Adipocyte (in vitro differentiated cells): ENCODE data around the gene BCAS3.
A peak's percentile ranks its signal among the peaks of the same experiment; 100 is the strongest.
"Not testable (repeated sequence)": the region's sequence is repeated elsewhere in the genome, so short reads cannot be mapped to it uniquely, and the experiment has no call there.

Experiments
- DNase-seq: peaks from one replicate; pipeline ENCODE4 v3.0.0-alpha.2; 2015; ENCODE audit warnings: low read depth
- H3K27me3 ChIP-seq: replicated peaks from 2 replicates; pipeline ENCODE4 v1.7.0; 2013; ENCODE audit warnings: mild to moderate bottlenecking, low read length, moderate library complexity; ENCODE audit not compliant: control insufficient read depth, insufficient read depth
- H3K36me3 ChIP-seq: 2 replicates; pipeline ENCODE4 v1.7.0; 2013; ENCODE audit warnings: low read length, mild to moderate bottlenecking, moderate library complexity; ENCODE audit not compliant: control insufficient read depth, insufficient read depth, severe bottlenecking
- H3K4me1 ChIP-seq: 2 replicates; pipeline ENCODE4 v1.7.0; 2013; ENCODE audit warnings: mild to moderate bottlenecking, low read length, moderate library complexity; ENCODE audit not compliant: control insufficient read depth, insufficient read depth
- H3K4me3 ChIP-seq: 2 replicates; pipeline ENCODE4 v1.7.0; 2013; ENCODE audit warnings: mild to moderate bottlenecking, low read length, moderate library complexity
- H3K9ac ChIP-seq: 2 replicates; pipeline ENCODE4 v1.7.0; 2013; ENCODE audit warnings: mild to moderate bottlenecking, low read length, moderate library complexity
- H3K9me3 ChIP-seq: 2 replicates; pipeline ENCODE4 v1.7.0; 2013; ENCODE audit warnings: mild to moderate bottlenecking, low read length, moderate library complexity; ENCODE audit not compliant: control insufficient read depth

Gene BCAS3

DNA sequence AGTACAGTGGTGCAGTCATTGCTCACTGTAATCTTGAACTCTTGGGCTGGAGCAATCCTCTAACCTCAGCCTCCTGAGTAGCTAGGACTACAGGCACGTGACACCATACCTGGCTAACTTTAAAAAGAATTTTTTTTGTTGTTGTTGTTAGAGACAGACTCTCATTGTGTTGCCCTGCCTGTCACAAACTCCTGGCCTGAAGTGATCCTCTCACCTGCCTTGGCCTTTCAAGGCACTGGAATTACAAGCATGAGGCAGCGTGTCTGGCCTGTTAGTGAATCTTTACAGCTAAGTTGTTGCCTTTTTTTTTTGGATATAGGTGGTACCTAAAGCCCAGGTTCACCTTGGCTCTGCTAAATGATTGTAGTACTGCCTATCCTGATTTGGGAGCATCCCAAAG, 290.6 kb downstream of the BCAS3 start:
- H3K9ac ChIP-seq = no peak overlapping the region
- DNase-seq = no peak
- no peaks in the 10 kb centered on the region for H3K4me1 ChIP-seq
- peaks cover 32% of the 10 kb centered on the region for H3K9me3 ChIP-seq
- no peak overlapping the region for H3K4me3 ChIP-seq
- no peaks in the 10 kb centered on the region for H3K36me3 ChIP-seq
- no peaks in the 10 kb centered on the region for H3K27me3 ChIP-seq

DNA sequence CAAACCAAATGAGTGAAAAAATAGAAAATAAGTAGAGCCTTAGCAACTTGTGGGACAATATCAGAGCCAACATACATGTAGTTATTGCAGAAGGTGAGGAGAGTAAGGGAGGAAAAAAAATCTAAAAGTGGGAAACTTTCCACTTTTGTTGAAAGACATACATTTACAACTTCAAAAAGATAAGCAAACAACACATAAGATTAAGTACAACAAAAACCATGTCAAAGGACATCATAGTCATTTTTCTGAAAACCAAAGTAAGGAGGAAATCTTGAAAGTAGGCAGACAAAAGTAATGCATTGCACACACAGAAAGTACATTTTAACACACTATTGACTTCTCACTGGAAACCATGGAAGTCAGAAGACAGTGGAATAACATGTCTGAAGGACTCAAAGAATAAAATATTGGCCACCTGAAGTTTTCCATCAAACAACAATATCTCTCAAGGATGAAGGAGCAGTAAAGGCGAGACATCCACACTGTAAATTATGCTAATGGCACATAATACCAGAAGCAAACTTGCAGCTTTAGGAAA, 291.9 kb downstream of the BCAS3 start:
- Histone ChIP-seq H3K4me3 (peak overlapping the region; percentile 3), H3K4me1 (no peaks in the 10 kb centered on the region), H3K27me3 (no peaks in the 10 kb centered on the region), H3K9ac (no peak overlapping the region), H3K36me3 (no peaks in the 10 kb centered on the region), H3K9me3 (peaks cover 27% of the 10 kb centered on the region)
- no peak for DNase-seq

- Histone ChIP-seq H3K36me3 (no peaks in the 10 kb centered on the region), H3K27me3 (no peaks in the 10 kb centered on the region), H3K4me1 (no peaks in the 10 kb centered on the region), H3K4me3 (no peak overlapping the region), H3K9ac (no peak overlapping the region), H3K9me3 (peaks cover 24% of the 10 kb centered on the region)
- no peak for DNase-seq
Measured at GRCh38 chr17:60970741-60971140, 293.1 kb downstream of the BCAS3 start.

- H3K9me3 ChIP-seq = peaks cover 24% of the 10 kb centered on the region
- peak; percentile 84 for DNase-seq
- no peaks in the 10 kb centered on the region for H3K4me1 ChIP-seq
- no peak overlapping the region for H3K4me3 ChIP-seq
- H3K36me3 ChIP-seq = no peaks in the 10 kb centered on the region
- no peak overlapping the region for H3K9ac ChIP-seq
- H3K27me3 ChIP-seq = no peaks in the 10 kb centered on the region
Measured at GRCh38 chr17:60971515-60972369, 294.1 kb downstream of the BCAS3 start.

GRCh38 chr17:60976861-60977260, 299.2 kb downstream of the BCAS3 start:
- H3K9me3 ChIP-seq, H3K27me3 ChIP-seq, DNase-seq, H3K9ac ChIP-seq, H3K4me1 ChIP-seq, H3K4me3 ChIP-seq, H3K36me3 ChIP-seq: not testable (repeated sequence)

DNA sequence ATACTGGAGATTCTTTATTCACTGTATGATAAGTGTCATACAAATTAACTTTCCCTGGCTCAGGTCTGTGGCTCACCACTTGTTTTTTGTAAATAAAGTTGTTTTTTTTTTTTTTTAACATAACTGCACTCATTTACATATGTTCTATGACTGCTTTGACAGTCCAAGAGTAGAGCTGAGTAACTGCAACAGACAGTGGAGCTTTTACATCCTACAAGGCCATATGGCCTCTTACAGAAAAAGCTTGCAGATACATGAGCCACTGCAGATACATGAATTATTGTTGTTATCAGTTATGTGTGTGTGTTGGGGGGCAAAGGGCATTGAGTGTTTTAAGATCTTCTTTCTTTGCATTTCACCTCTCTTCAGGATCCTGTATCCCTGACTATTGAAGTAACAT, 311.7 kb downstream of the BCAS3 start:
- H3K4me1 ChIP-seq = no peaks in the 10 kb centered on the region
- no peaks in the 10 kb centered on the region for H3K27me3 ChIP-seq

DNA sequence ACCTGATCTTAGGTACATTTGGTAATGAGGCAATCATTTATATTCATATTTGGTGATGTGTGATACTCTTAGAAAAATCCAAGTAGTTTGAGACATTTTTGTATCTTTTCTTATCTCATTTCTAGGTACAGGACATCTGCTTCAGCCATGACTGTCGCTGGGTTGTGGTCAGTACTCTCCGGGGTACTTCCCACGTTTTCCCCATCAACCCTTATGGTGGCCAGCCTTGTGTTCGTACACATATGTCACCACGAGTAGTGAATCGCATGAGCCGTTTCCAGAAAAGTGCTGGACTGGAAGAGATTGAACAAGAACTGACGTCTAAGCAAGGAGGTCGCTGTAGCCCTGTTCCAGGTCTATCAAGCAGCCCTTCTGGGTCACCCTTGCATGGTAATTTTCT, 312.2 kb downstream of the BCAS3 start:
- no peak overlapping the region for H3K9ac ChIP-seq
- H3K4me1 ChIP-seq = no peaks in the 10 kb centered on the region
- H3K4me3 ChIP-seq = no peak overlapping the region
- H3K27me3 ChIP-seq = no peaks in the 10 kb centered on the region
- no peak for DNase-seq
- H3K9me3 ChIP-seq = no peaks in the 10 kb centered on the region
- H3K36me3 ChIP-seq = no peaks in the 10 kb centered on the region

More for the DNA sequence above, 311.7 kb downstream of the BCAS3 start:
- no peak overlapping the region for H3K9ac ChIP-seq
- DNase-seq = no peak
- H3K9me3 ChIP-seq = no peaks in the 10 kb centered on the region
- no peak overlapping the region for H3K4me3 ChIP-seq
- no peaks in the 10 kb centered on the region for H3K36me3 ChIP-seq

- H3K9ac ChIP-seq = no peak overlapping the region
- no peaks in the 10 kb centered on the region for H3K36me3 ChIP-seq
- no peak overlapping the region for H3K4me3 ChIP-seq
- H3K27me3 ChIP-seq = no peaks in the 10 kb centered on the region
- no peaks in the 10 kb centered on the region for H3K9me3 ChIP-seq
- no peak for DNase-seq
- H3K4me1 ChIP-seq = no peaks in the 10 kb centered on the region
Measured at GRCh38 chr17:60993497-60993896, 315.8 kb downstream of the BCAS3 start.

DNA sequence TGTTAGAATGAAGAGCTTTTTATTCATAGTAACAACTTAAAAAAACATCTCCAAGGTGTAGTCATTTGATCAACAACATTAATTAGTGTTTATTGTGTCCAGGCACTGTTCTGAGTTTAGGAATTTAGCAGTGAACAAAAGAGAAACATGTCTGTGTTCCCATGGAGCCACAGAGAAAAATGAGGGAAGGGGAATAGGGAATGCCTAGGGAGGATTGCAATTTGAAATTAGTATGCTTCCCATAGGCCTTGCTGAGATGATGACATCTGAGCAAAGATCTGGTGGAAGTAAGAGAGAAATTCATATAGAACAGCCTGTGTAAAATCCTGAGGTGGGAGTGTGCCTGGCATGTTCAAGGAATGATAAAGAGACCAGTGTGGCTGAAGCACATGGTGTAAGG, 318.0 kb downstream of the BCAS3 start:
- Histone ChIP-seq H3K27me3 (no peaks in the 10 kb centered on the region), H3K4me3 (no peak overlapping the region), H3K9ac (no peak overlapping the region), H3K4me1 (peaks cover 6% of the 10 kb centered on the region), H3K9me3 (no peaks in the 10 kb centered on the region), H3K36me3 (no peaks in the 10 kb centered on the region)
- DNase-seq = no peak

DNA sequence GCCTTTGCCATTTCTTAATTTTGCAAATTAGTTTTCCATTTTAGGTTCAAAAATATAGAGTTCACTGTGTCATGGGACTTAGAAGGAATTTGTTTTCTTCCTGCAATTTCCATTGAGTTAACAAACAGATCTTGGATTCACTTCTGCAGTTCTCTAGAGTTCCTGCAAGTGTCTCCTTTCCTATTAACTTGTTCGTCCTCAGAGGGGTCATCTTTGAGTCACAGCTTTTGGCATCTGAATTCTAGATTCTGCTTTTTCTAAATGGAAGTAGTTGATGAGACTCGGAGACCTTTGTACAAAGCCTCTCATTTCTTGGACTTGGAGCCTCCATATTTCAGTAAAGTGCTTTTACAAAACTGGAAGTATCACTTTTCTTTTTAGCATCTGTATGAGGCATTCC, 323.3 kb downstream of the BCAS3 start:
- DNase-seq = peak; percentile 70
- H3K9me3 ChIP-seq = no peaks in the 10 kb centered on the region
- no peaks in the 10 kb centered on the region for H3K27me3 ChIP-seq
- no peaks in the 10 kb centered on the region for H3K36me3 ChIP-seq
- peaks cover 17% of the 10 kb centered on the region for H3K4me1 ChIP-seq
- H3K4me3 ChIP-seq = peak overlapping the region; percentile 42
- peak overlapping the region; percentile 3 for H3K9ac ChIP-seq

DNA sequence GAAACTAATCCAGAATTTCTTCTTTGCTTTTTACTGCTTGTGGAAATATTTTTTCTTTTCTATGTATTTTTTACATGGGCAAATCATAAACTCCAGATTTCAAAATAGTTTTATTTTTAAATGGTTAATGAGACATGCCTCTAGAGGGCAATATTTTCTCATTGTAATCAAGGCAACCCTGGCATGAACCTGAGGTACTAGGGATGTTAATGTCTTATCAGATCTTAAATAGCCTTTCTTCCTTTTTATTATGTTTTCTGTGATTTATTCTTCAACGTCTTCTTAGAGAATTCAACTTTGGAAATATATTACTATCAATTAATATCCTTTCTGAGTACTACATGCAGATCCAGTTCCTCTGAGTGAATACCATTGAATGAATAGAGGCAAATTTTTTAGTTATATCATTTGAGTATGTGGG, 324.7 kb downstream of the BCAS3 start:
- peaks cover 20% of the 10 kb centered on the region for H3K4me1 ChIP-seq
- no peaks in the 10 kb centered on the region for H3K36me3 ChIP-seq
- DNase-seq = peak; percentile 89
- H3K9me3 ChIP-seq = no peaks in the 10 kb centered on the region
- no peak overlapping the region for H3K9ac ChIP-seq
- H3K27me3 ChIP-seq = no peaks in the 10 kb centered on the region
- H3K4me3 ChIP-seq = no peak overlapping the region
